Measurements from ENCODE around the gene RAPGEF2.
"Not testable (repeated sequence)": the region's sequence is repeated elsewhere in the genome, so short reads cannot be mapped to it uniquely, and the experiment has no call there.

RAPGEF2 gene

DNA sequence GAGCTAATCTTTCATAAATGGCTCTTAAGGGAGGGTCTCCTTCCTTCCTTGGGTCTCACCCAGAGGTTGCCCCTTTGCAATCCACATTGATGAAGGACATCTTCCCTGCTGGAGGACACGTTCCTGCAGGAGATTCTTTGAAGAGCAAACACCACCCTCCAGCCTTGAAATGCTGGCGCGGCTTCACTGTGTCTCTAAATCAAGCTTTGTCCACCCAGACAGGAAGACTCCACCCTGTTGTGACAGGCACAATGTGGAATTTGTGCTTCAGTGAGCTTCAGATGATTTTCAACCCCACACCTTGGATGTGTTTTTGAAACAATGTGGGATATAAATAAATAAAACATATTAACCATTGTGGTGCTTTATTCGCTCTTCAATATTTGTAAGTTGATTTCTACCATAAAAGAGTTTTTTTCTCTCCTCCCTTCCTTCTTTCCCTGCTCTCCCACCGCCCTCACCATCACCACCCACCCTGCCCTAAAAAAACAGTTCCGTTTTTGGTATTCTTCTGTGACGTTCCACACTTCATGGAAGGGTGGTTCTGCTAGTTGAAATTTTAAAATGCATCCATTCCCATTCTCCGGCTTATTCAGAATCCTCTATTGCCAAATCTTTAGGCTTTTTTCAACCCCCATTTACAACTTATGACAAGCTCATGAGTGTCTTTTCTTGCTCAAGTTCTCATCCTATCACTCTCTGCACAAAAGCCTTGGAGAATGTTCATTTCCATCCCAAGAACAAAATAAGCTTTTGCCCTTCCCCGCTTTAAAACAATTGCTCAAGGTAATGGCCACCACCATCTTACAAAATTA is 264.3 kb downstream of the RAPGEF2 start:
- DNase-seq (ENCODE audit: low read depth in 2 of 2): no peak

DNA sequence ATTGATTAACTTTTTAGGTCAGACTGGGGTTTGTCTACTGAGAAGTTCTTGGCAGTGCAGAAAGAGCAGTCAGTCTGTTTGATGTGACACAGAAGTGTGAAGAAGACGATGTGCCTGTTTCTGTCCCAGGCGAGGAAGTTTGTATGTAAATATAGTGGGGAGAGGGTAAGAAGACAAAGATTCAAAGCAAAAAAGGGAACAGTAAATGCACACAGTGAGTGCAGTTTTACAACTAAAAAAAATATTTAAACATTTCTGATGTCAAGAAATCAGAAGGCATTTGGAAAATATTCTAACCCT is 264.9 kb downstream of the RAPGEF2 start:
- DNase-seq (ENCODE audit: low read depth in 2 of 2): no peak

DNA sequence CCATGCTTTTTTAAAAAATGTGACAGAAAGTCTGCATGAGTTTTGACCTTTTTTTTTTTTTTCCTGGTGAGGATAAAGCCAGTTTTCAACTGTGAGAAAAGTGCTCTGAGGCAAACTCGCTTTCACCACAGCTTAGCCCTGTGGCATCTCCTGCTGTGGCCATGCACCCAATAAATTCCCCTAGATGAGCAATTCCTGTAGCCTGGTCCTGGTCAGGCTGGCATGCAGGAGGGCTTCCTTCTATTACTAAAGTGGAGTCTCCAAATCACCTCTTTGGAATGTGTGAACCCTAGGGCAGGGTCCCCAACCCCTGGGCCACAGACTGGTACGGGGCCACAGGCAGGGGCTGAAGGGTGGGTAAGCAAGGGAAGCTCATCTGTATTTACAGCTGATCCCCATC is 265.4 kb downstream of the RAPGEF2 start:
- DNase-seq (ENCODE audit: low read depth in 2 of 2): no peak

DNA sequence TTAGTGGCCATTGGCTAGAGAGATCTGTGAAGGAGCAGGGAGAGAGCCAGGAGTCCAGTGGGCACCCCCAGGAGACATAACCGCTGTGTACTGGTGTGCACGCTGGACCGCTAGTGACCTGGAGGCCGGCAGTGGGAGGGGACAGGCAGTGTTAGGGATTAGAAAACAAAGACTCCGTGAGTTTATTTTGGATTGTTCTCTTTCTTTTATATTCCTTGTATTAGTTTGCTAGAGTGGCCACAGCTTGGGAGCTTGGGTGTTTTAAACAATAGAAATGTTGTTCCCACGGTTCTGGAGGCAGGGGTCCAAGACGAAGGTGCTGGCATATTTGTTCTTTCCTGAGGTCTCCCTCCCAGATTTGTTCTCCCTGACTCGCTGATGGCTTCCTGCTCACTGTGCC is 266.4 kb downstream of the RAPGEF2 start:
- no peak for DNase-seq (ENCODE audit: low read depth in 2 of 2)

DNA sequence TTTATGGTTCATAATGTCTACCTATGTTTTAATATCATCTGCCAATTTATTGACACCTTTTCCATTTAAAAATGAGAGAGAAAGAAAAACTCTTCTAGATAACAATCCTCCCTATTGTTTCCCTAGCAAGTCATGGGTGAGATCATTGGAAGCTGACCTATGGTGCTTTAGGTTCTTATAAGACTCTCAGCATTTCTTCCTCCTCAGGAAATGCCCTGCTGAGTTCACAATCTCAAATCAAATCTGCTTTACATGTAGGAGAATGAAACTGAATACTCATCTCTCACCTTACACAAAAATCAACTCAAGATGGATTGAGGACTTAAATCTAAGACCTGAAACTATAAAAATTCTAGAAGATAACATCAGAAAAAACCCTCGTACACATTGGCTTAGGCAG is 267.4 kb downstream of the RAPGEF2 start:
- DNase-seq (ENCODE audit: low read depth in 2 of 2): no peak

DNA sequence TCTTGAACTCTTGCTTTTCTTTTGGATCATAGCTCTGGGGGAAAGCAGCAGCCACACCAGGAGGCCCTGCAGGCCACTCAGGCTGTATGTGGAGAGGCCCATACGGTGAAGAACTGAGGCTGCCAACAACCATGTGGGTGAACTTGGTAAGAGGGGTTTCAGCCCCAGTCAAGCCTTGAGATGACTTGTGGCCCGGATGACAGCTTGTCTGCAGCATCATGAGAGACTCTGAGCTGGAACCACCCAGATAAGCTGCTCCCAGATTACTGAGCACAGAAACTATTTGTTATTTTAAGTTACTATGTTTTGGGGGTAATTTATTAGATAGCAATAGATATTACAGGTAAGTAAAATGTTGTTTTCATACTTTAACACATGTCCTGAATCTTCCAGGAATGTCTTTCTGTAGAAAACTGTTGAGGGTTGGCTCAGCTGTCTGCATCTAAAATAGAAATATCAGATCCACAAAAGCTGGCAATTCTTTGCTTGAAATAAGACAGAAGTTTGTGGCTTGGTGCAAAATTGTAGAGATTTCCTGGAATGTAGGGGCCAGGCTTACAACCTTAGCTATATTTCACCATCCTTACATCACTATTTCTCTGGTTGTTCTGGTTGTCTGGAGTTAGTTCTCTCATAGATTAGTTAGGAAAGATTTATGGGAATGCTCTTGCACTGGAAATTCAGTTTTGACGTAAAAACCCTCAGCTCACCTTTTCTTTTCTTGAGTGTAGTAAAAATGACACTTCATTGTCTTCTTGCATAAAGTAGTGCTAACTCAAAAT is 272.1 kb downstream of the RAPGEF2 start:
- no peak for DNase-seq (ENCODE audit: low read depth in 2 of 2)

DNA sequence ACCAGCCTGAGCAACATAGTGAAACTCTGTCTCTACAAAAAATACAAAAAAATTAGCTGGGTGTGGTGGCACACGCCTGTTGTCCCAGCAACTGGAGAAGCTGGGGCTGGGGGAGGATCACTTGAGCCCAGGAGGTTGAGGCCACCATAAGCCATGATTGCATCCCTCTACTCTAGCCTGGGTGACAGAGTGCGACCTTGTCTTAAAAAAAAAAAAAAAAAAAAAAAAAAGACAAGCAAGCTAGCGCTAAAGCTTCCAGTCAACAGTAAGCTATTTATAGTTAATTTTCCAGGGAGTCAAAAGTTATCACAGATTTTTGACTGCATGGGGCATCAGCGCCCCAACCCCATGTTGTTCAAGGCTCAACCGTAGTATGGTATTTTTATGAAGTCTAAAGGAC is 273.4 kb downstream of the RAPGEF2 start:
- no peak for DNase-seq (ENCODE audit: low read depth in 2 of 2)

DNA sequence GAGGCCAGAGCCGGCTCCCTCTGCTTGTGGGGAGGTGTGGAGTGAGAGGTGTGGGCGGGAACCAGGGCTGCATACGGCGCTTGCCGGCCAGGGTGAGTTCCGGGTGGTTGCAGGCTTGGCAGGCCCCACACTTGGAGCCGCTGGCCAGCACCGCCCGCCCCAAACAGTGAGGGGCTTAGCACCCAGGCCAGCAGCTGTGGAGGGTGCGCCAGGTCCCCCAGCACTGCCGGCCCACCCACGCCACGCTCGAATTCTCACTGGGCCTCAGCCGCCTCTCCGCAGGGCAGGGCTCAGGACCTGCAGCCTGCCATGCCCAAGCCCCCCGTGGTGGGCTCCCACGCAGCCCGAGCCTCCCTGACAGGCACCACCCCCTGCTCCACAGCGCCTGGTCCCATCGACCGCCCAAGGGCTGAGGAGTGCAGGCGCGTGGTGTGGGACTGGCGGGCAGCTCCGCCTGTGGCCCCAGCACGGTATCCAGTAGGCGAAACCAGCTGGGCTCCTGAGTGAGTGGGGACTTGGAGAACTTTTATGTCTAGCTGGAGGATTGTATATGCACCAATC is 275.3 kb downstream of the RAPGEF2 start:
- no peak for DNase-seq (ENCODE audit: low read depth in 2 of 2)

DNA sequence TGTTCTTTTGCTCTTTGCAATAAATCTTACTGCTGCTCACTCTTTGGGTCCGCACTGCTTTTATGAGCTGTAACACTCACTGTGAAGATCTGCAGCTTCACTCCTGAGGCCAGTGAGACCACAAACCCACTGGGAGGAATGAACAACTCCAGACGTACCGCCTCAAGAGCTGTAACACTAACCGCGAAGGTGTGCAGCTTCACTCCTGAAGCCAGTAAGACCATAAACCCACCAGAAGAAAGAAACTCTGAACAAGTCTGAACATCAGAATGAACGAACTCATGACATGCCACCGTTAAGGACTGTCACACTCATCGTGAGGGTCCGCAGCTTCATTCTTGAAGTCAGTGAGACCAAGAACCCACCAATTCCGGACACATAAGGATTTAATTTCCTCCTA is 276.2 kb downstream of the RAPGEF2 start:
- not testable (repeated sequence) for DNase-seq (ENCODE audit: low read depth in 2 of 2)

DNA sequence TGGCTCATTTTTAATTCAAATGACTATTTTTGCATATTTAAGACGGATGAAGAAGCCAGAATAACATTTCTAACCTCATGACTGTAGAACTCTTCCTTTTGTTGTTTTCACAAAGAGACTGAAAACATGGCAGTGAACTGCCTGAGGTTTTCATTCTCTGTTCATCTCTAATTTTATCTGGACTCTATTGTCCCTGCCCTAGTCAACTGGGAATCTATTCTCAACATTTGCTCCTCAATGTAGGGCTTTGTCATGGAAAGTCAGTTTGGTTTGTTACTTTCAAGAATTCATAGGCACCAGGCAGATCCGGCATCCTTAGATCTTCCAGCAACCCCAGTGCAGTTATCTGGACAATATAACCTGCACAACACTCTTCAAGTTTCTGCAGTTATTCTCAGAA is 277.0 kb downstream of the RAPGEF2 start:
- DNase-seq (ENCODE audit: low read depth in 2 of 2): no peak

DNA sequence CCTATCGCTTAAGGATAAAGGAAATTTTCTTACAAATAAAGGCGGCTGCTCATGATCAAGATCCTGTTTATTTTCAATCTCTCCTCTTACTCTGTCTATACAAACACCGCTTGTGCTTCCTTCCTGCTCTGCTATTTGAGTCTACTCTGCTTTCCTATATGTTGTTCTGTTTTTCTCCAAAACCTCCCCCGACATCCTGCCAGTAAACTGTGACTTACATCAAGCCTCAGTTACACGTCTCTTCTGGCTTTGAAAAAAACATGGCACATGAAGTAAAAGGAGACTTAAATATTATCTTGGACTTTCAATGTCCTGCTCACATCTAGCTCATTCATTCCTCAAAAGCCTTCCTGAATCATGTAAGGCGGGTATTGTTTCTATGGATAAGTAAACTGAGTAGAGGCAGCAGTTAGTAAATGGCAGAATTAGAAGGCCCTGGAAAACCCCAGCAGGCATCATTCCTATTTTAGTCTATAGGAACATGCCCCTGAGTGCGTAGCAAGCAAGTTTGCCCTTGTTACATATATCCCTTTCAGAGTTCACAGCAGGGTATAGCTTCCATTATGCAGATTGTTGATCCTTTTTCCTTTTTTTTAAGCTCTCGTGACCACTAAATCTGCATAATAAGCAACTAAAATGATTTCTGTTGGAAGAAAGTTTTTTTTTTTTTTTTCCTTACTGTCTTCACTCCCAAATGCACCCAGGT is 280.1 kb downstream of the RAPGEF2 start:
- DNase-seq (ENCODE audit: low read depth in 2 of 2): no peak

DNA sequence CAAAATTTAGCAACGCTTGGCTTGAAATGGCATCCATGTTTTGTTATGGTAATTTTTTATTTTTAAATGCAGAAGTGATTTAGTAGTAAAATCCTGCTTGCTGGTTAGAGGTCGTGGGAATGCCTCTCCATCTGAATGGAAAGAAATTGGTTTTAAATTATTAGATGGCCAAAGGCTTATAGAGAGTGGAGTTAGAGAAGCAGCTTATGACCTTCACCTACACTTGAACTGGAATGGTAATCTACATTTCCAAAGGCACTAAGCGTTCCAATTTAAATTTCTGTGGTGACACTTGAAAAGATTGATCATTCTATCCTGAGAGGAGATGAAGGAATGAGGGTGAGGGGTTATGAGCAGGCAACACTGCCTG is 280.7 kb downstream of the RAPGEF2 start:
- no peak for DNase-seq (ENCODE audit: low read depth in 2 of 2)

DNA sequence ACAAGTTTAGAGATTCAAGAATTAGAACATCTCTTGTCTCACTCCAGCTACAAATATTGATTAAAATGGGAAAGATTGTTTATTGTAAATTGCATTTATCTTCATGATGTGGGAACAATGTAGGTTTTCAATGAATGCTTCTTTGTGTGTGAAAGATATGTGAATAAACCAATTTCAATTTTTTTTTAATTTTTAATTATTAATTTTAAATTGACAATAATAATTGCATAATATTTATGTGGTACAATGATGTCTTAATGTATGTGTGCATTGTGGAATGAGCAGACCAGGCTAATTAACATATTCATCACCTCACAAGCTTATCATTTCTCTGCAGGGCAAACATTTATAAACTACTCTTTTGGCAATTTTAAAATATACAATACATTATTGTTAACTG is 281.1 kb downstream of the RAPGEF2 start:
- DNase-seq (ENCODE audit: low read depth in 2 of 2): no peak

DNA sequence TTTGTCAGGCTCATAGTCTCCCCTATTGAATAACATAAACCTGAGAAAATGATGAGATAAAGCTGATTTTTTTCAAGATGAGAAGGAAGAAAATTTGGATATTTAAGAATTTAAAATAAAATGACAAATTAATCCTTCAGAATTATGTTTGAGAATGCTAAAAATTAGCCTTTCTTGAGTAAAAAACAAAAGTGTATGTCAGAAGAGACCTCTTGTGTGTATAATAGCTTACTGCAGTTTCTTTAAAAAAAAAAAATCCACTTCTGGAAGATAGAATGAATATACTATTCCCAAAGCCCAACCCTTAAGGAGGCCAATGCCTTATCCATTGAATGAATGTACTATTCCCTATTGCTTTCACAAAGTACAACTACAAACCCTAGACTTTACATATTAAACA is 281.8 kb downstream of the RAPGEF2 start:
- DNase-seq (ENCODE audit: low read depth in 2 of 2): no peak

DNA sequence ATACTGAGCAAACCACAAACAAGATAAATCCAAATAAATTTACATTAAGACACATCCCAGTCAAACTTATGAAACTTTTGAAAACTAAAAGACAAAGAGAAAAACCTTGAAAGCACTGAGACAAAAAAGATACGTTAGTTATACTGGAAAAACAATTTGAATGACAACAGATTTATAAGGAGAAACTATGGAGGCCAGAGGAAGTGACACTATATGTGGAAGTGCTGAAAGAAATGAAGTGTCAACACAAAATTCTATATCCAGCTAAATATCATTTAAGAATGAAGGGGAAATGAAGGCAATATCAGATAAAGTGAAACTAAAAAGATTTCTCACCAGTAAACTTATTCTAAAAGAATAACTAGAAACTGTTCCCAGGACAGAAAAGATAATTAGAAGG is 283.7 kb downstream of the RAPGEF2 start:
- no peak for DNase-seq (ENCODE audit: low read depth in 2 of 2)

DNA sequence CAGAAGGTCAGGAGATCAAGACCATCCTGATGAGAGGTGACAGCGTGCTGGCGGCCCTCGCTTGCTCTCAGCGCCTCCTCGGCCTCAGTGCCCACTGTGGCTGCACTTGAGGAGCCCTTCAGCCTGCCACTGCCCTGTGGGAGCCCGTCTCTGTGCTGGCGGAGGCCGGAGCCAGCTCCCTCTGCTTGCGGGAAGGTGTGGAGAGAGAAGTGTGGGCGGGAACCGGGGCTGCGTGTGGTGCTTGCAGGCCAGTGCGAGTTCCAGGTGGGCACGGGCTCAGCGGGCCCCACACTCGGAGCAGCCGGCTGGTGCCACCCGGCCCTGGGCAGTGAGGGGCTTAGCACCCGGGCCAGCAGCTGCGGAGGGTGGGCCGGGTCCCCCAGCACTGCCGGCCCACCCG is 286.9 kb downstream of the RAPGEF2 start:
- no peak for DNase-seq (ENCODE audit: low read depth in 2 of 2)

DNA sequence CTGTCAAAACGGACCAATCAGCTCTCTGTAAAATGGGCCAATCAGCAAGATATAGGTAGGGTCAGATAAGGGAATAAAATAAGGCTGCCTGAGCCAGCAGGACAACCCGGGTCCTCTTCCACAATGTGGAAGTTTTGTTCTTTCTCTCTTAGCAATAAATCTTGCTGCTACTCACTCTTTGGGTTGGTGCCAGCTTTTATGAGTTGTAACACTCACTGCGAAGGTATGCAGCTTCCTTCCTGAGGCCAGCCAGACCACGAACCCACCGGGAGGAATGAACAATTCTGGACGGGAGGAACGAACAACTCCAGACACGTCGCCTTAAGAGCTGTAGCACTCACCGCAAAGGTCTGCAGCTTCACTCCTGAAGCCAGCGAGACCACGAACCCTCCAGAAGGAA is 287.8 kb downstream of the RAPGEF2 start:
- no peak for DNase-seq (ENCODE audit: low read depth in 2 of 2)

DNA sequence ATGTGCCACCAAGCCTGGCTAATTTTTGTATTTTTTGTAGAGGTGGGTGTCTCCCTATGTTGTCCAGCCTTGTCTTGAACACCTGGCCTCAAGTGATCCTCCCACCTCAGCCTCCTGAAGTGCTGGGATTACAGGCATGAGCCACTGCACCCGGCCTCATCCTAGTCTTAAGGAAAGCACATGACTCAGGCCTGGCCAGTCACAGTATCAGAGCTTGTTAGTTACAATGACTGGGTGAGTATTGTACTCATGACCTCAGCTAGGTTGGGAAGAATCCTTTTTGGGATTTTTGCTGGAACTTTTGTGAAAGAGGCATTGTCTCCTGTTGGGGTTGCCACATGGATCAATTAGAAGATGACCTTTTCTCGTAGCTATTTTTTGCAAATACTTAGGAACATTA is 292.8 kb downstream of the RAPGEF2 start:
- no peak for DNase-seq (ENCODE audit: low read depth in 2 of 2)

DNA sequence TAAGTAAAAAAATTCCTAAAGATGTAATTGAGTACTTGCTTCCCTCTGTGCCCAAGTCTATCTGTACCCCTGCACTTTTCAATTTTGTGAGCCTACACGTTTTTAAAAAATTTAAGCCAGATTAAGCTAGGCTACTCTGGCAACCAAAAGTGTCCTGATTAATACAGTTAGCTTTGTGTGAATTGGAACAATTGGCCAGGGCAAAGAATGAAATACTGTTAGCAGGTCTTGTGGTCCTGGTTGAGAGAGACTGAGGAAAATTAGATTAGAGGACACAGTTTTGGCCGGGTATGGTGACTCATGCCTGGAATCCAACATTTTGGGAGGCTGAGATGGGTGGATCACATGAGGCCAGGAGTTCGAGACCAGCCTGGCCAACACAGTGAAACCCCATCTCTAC is 293.3 kb downstream of the RAPGEF2 start:
- DNase-seq (ENCODE audit: low read depth in 2 of 2): no peak

DNA sequence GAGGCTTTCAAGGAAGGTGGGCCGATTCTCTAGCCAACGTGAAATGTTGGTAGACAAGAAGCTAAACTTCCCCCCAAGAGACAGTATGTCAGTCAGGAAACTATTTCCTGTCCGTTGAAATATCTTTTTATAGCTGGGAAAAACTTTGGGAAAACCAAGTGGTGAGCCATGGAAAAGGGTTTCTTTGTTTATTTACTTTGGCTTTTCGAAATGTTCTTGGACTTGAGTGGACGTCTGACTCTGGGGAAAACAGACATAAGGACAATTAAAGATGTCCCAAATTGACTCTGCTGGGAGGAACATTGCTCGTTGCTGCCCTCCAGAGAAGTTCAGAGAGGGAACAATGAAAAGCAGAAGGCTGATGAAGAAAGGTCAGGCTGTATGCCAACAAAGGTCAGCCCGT is 295.4 kb downstream of the RAPGEF2 start:
- no peak for DNase-seq (ENCODE audit: low read depth in 2 of 2)

DNA sequence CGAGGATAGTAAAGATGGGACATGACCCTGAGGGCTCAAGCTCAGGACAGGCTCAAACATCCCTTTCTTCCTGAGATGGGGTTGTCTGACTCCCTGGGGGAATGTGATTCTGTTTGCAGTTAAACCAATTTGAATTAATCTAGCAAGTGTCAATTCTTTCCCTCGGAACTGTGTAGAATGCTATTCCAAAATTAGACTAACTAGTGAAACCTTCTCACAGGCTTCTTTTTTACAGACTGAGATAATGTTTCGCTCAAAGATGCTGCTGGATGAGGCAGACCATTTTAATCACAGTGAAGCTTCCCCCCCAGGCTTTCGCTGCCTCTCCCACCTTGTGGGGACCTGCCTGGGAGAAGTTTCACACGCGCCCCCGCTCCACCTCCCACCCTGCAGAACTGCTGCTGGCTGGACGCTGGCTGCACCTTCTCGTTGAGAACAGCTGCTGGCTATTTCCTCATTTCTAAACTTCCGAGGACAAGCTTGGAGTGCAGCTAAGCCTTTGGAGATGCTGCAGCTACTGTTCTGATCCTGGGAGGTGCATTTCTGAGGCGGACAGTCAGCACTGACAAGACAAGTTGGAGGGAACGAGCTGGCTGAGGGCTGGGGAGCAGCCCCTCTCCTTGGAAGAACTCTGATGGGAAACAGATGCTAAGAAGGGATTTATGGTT is 297.8 kb downstream of the RAPGEF2 start:
- no peak for DNase-seq (ENCODE audit: low read depth in 2 of 2)

DNA sequence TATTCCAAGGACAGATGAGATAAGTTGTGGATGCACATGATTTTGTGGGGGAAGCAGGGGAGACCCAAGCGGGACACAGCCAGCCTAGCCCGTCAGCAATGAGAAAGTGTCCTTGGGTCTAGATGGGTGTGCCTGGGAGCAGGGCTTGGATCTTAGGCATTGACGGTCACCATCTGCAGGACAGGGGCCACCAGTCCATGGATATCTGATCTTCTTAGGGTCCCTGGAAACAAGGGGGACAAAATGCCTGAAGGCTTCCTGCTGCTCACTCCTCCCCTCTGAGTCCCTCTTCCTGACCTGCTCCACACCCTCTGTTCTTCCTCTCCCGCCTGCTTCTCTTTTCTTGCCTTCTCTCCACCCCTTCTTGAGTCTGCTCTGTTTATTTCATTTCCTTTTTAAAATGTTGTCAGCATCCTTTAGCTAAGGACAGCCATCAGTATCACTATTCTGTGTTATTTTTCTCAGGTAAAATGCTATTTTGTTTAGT is 298.4 kb downstream of the RAPGEF2 start:
- no peak for DNase-seq (ENCODE audit: low read depth in 2 of 2)

Data from stimulated activated CD8-positive, alpha-beta memory T cell treated with anti-CD3 and anti-CD28 coated beads, Interleukin-7, amount 100 ng/mL, for 1 hour (primary cell).